Thoracic aorta (tissue), 2 donors: ENCODE measurements around the gene PSMD2. TPM values are rescaled to one million over a fixed set of nuclear protein-coding genes. Genes with fewer than 3 reads are reported as not detected.

Experiments used
- ATAC-seq: fragments of 150-250 bp; one replicate; pipeline ENCODE4 v1.8.0; 2017; ENCODE audit warnings: low read depth; ENCODE audit not compliant: insufficient number of reproducible peaks, low FRiP score
- DNase-seq: peaks from one replicate; pipeline ENCODE4 v3.0.0-alpha.2; 2020; ENCODE audit warnings: low spot score
- H3K27ac ChIP-seq, 2 donors: fragments of 200-600 bp; sonication (generic); 1 replicate in 1 of 2; 2 replicates in 1 of 2; pipeline ENCODE4 v1.5.1; 2016; ENCODE audit warnings: mild to moderate bottlenecking in 2 of 2, moderate library complexity in 2 of 2
- H3K27me3 ChIP-seq: fragments of 200-600 bp; sonication (generic); replicated peaks from 2 replicates; pipeline ENCODE4 v1.6.0; 2016; ENCODE audit warnings: mild to moderate bottlenecking; ENCODE audit not compliant: insufficient read depth
- H3K36me3 ChIP-seq: fragments of 200-600 bp; sonication (generic); one replicate; pipeline ENCODE4 v1.5.1; 2016
- H3K4me1 ChIP-seq, 2 donors: fragments of 200-600 bp; sonication (generic); 1 replicate in 1 of 2; 2 replicates in 1 of 2; pipeline versions ENCODE4 v1.5.1 to v1.6.0; 2016; ENCODE audit warnings: low read depth in 2 of 2, mild to moderate bottlenecking in 1 of 2; ENCODE audit not compliant: control insufficient read depth in 1 of 2
- H3K4me3 ChIP-seq: fragments of 200-600 bp; sonication (generic); 2 replicates; pipeline ENCODE4 v1.5.1; 2016; ENCODE audit warnings: mild to moderate bottlenecking
- H3K9me3 ChIP-seq: fragments of 200-600 bp; sonication (generic); 2 replicates; pipeline ENCODE4 v1.5.1; 2016
- total RNA-seq, 2 donors: library from RNA; depleted of rRNA; stranded (reverse); fragments of >200 nt; gene quantifications; one replicate each; pipeline versions ENCODE4 v1.1.0 to v1.2.3, GENCODE V29; 2016
- TF ChIP-seq, protein P1 (sequence below): fragments of 200-600 bp; sonication (generic); IDR thresholded peaks from one replicate; pipeline ENCODE4 v1.5.1; 2019; ENCODE audit warnings: antibody characterized with exemption

The PSMD2 gene
- total RNA-seq, 2 donors from 2014 or later: 160 to 213 TPM

DNA sequence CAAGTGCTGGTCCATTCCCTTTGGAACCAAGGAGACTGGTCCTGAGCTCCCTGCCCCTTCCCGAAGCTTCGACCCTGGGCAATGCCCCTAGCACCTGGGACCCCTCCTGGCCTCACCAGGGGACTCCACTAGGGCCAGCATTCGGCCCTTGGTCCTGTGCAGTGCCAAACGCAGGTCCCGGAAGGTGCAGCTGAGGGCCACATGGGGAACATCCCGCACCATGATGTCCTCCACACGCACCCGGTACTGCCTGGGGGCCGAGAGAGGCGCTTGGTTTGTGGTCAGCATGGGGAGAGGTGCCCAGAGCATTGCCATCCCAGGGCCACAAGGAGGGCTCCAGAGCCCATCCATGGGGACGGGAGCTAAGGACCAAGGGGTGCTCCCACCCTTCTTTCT lies 54.5 kb downstream of the PSMD2 start:
- ATAC-seq: no peak

GRCh38 chr3:184354121-184354728 lies 55.2 kb downstream of the PSMD2 start:
- Histone ChIP-seq H3K4me3 (no peak overlapping the region), H3K4me1 (no peaks in the 10 kb centered on the region), H3K36me3 (peaks cover 11% of the 10 kb centered on the region), H3K9me3 (no peaks in the 10 kb centered on the region), H3K27ac (no peak overlapping the region), H3K27me3 (no peaks in the 10 kb centered on the region)
- no peak for ATAC-seq
- no peak for DNase-seq
- TF ChIP-seq, protein P1, sequence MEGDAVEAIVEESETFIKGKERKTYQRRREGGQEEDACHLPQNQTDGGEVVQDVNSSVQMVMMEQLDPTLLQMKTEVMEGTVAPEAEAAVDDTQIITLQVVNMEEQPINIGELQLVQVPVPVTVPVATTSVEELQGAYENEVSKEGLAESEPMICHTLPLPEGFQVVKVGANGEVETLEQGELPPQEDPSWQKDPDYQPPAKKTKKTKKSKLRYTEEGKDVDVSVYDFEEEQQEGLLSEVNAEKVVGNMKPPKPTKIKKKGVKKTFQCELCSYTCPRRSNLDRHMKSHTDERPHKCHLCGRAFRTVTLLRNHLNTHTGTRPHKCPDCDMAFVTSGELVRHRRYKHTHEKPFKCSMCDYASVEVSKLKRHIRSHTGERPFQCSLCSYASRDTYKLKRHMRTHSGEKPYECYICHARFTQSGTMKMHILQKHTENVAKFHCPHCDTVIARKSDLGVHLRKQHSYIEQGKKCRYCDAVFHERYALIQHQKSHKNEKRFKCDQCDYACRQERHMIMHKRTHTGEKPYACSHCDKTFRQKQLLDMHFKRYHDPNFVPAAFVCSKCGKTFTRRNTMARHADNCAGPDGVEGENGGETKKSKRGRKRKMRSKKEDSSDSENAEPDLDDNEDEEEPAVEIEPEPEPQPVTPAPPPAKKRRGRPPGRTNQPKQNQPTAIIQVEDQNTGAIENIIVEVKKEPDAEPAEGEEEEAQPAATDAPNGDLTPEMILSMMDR: peak; percentile 75

More for the DNA sequence above, 54.5 kb downstream of the PSMD2 start:
- no peak for DNase-seq
- Histone ChIP-seq H3K4me3 (no peak overlapping the region), H3K4me1 (no peaks in the 10 kb centered on the region), H3K27ac (no peak overlapping the region), H3K36me3 (peaks cover 11% of the 10 kb centered on the region), H3K27me3 (no peaks in the 10 kb centered on the region), H3K9me3 (no peaks in the 10 kb centered on the region)
- TF ChIP-seq, protein P1: no peak

DNA sequence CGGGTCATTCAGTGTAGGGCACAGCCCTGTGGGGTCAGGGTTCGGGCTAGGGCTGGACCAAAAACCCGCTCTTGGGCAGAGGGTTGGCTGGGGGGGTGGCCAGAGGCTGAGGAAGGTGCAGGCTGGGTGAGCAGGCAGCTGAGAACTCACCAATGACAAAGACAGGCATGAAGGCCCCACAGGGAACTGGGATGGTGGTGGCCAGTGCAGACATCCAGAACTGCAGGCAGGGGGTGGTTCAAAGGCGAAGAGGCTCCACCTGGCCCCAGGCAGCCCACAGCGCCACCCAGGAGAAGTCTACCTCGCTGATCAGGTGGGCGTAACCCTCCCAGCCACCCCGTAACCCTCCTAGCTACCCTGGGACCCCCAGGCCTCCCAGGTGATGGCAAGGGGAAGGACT lies 55.7 kb downstream of the PSMD2 start:
- Histone ChIP-seq H3K27ac (no peak overlapping the region), H3K36me3 (peaks cover 11% of the 10 kb centered on the region), H3K9me3 (no peaks in the 10 kb centered on the region), H3K4me1 (no peaks in the 10 kb centered on the region), H3K4me3 (no peak overlapping the region), H3K27me3 (no peaks in the 10 kb centered on the region)
- DNase-seq: no peak
- no peak for ATAC-seq
- TF ChIP-seq, protein P1: no peak

GRCh38 chr3:184355261-184356040 lies 56.4 kb downstream of the PSMD2 start:
- H3K4me1 ChIP-seq: peaks cover 0 to 4% of the 10 kb centered on the region in 2 donors
- TF ChIP-seq, protein P1: no peak
- no peak for ATAC-seq
- peaks cover 11% of the 10 kb centered on the region for H3K36me3 ChIP-seq
- H3K9me3 ChIP-seq: no peaks in the 10 kb centered on the region
- no peak for DNase-seq
- no peaks in the 10 kb centered on the region for H3K27me3 ChIP-seq
- H3K27ac ChIP-seq: no peak overlapping the region
- H3K4me3 ChIP-seq: no peak overlapping the region

DNA sequence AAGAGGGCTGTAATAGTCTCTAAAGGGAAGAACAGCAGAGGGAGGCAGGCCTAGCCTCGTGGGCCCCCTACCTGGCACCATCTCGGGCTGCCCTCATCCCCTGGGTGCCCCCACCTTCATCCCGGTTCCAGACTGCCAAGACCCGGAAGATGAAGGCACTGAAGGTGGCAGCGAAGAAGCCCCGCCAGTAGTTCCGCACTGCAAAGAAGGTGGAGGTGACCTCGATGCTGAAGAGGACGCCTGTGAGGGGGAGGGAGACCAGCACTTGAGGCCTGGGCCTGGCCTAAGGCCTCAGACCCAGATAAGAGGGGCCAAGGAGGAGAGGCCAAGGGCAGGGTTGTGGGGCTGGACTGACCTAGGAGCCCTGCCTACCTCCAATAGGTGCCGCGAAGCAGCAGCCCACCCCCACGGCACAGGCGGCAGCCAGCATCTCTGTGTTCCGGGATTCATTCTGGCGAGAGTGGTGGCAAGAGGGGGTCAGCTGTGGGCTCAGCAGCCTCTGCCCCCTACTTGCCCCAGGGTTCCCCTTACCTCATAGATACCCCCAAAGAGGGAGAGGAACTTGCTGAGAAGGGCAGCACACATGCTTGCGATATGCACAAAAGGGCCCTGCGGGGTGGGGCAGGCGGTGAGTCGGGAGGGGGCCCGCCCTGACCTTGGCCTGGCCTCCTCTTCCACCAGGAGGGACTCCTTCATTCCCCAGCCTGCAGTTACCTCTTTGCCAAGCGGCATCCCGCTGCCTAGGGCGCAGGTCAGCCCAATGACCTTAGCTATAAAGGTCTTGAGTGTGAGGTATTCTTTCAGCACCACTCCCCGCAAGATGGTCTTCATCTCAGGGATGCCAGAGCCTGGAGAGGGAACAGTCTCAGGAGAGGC lies 58.4 kb downstream of the PSMD2 start:
- ATAC-seq (no peak), DNase-seq (no peak)
- Histone ChIP-seq H3K36me3 (peaks cover 11% of the 10 kb centered on the region), H3K9me3 (no peaks in the 10 kb centered on the region), H3K27ac (no peak overlapping the region), H3K4me3 (no peak overlapping the region), H3K4me1 (peaks cover 7 to 12% of the 10 kb centered on the region in 2 donors), H3K27me3 (no peaks in the 10 kb centered on the region)
- TF ChIP-seq, protein P1: no peak
